Cardiac muscle cell (in vitro differentiated cells and primary cell): ENCODE data around the gene CRIM1. TPM values are rescaled to one million over a fixed set of nuclear protein-coding genes. Genes with fewer than 3 reads are reported as not detected.

Experiments used
- DNase-seq, 2 donors: peaks; one replicate each; pipeline versions ENCODE4 v3.0.0 to v3.0.0-alpha.2; 2010 to 2017; ENCODE audit warnings: low read depth in 1 of 2, low spot score in 1 of 2
- H3K27ac ChIP-seq: fragments of 200-600 bp; sonication (generic); 2 replicates; pipeline ENCODE4 v1.5.1; 2016
- H3K27me3 ChIP-seq: fragments of 200-600 bp; sonication (generic); 2 replicates; pipeline ENCODE4 v1.6.0; 2016; ENCODE audit warnings: control low read depth
- H3K36me3 ChIP-seq: fragments of 200-600 bp; sonication (generic); 2 replicates; pipeline ENCODE4 v1.5.1; 2016; ENCODE audit warnings: control low read depth
- H3K4me1 ChIP-seq: fragments of 200-600 bp; sonication (generic); 2 replicates; pipeline ENCODE4 v1.8.1; 2017; ENCODE audit warnings: low read depth, mild to moderate bottlenecking, mixed run types
- H3K4me3 ChIP-seq: fragments of 200-600 bp; sonication (generic); 2 replicates; pipeline ENCODE4 v1.5.1; 2016; ENCODE audit warnings: mild to moderate bottlenecking
- H3K9me3 ChIP-seq: fragments of 200-600 bp; sonication (generic); 2 replicates; pipeline ENCODE4 v1.5.1; 2017; ENCODE audit warnings: low read depth, mild to moderate bottlenecking, control low read depth
- polyA plus RNA-seq: library from polyadenylated mRNA; unstranded; fragments of >200 nt; fragmentation: Nextera tagmentation; extraction: Ambion mirVana; gene quantifications from 2 replicates; pipeline ENCODE4 v1.2.1, GENCODE V29; 2016
- total RNA-seq: library from RNA; depleted of rRNA; stranded (reverse); fragments of >200 nt; gene quantifications from 2 replicates; pipeline ENCODE4 v1.2.3, GENCODE V29; 2016
- TF ChIP-seq, protein P1 (sequence below): IDR thresholded peaks from 2 replicates; pipeline ENCODE4 v1.5.1; 2012; ENCODE audit warnings: low read depth, mild to moderate bottlenecking, low read length

Gene CRIM1
- total and polyA plus RNA-seq, 2 experiments from 2014 or later: 2.4 to 5.4 TPM

DNA sequence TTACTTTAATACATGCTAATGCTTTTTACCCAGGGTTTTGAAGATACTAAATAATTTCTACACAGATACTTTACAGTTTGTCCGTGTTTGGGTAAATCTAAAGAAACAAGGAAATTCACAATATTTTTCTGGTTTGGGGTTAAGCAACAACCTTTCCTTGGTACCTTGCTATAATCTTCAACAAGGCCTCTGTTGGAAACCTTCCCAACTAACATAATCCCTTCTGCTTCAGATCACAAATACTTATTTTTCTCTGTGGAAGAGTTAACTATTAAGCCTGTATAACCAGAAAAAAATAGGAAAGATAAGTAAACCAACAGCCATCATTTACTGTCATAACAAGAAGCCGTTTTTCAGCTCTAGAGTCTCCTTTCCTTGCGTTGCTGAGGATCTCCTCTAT, 227.4 kb downstream of the CRIM1 start:
- Histone ChIP-seq H3K4me1 (no peaks in the 10 kb centered on the region), H3K9me3 (no peaks in the 10 kb centered on the region), H3K36me3 (peaks cover 21% of the 10 kb centered on the region), H3K27ac (no peak overlapping the region), H3K27me3 (no peaks in the 10 kb centered on the region), H3K4me3 (no peak overlapping the region)
- TF ChIP-seq, protein P1, sequence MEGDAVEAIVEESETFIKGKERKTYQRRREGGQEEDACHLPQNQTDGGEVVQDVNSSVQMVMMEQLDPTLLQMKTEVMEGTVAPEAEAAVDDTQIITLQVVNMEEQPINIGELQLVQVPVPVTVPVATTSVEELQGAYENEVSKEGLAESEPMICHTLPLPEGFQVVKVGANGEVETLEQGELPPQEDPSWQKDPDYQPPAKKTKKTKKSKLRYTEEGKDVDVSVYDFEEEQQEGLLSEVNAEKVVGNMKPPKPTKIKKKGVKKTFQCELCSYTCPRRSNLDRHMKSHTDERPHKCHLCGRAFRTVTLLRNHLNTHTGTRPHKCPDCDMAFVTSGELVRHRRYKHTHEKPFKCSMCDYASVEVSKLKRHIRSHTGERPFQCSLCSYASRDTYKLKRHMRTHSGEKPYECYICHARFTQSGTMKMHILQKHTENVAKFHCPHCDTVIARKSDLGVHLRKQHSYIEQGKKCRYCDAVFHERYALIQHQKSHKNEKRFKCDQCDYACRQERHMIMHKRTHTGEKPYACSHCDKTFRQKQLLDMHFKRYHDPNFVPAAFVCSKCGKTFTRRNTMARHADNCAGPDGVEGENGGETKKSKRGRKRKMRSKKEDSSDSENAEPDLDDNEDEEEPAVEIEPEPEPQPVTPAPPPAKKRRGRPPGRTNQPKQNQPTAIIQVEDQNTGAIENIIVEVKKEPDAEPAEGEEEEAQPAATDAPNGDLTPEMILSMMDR: no peak
- DNase-seq: no peak

DNA sequence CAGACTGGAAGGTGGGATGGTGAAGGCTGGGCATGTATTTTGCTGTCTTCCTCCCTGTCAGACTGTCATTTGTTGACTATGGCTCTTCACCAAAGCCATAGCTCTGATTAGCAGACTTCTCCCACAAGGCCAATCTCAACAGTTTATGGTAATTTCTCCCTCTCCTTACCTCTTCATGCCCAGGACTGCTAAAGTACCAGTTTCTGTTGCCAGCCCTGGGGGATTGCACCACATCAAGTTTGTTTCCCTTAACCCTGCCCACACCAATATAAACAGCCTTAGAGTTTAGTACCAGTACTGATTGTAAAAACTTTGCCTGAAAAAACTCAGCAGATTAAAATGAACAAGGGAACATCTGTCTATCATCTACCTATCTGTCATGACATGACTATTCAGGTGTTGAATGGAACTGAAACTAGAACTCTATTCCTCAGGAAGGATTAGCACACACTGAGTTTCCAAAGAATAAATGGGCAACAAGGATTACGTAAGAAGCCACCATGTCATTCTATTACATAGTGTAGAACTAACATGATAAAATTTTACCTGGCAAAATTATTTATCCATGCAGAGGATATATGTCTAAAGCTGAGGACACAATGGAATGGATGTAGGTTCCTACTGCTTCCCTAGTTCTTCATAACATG, 228.7 kb downstream of the CRIM1 start:
- peaks cover 4% of the 10 kb centered on the region for H3K4me1 ChIP-seq
- no peak overlapping the region for H3K27ac ChIP-seq
- no peak overlapping the region for H3K4me3 ChIP-seq
- peaks cover 11% of the 10 kb centered on the region for H3K36me3 ChIP-seq
- no peaks in the 10 kb centered on the region for H3K9me3 ChIP-seq
- no peak for DNase-seq
- TF ChIP-seq, protein P1: no peak
- H3K27me3 ChIP-seq: no peaks in the 10 kb centered on the region

DNA sequence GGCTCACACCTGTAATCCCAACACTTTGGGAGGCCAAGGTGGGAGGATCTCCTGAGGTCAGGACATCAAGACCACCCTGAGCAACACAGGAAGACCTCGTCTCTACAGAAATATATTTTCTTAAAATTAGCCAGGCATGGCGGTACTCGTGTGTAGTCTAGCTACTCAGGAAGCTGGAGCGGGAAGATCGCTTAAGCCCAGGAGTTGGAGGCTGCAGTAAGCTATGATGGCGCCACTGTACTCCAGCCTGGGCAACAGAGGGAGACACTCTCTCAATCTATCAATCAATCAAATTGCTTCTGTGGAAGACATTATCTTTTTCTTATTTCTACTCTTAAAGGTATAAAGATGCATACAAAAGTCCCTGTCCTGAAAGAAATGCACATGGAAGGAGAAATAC, 231.1 kb downstream of the CRIM1 start:
- TF ChIP-seq, protein P1: no peak
- Histone ChIP-seq H3K36me3 (peaks cover under 1% of the 10 kb centered on the region), H3K4me3 (no peak overlapping the region), H3K4me1 (peaks cover 8% of the 10 kb centered on the region), H3K27ac (no peak overlapping the region), H3K9me3 (no peaks in the 10 kb centered on the region), H3K27me3 (no peaks in the 10 kb centered on the region)
- DNase-seq: no peak

DNA sequence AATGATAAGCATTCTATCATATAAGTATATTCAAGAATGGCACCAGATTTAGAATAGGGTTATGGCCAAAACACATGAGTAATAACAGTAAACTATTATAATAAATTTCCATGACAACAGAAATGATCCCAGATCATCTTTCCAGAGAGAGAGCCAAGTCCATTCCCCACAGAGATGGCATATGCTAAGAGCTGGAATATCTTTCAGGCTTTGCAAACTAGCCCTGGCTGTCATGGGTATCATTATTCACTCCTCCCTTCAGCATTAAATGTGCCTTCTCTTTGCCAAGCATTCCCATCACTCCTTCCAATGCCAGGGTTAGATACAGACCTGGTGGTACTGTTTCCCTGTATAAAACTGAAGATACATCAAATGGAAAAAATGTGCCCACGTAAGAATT, 231.5 kb downstream of the CRIM1 start:
- Histone ChIP-seq H3K27ac (no peak overlapping the region), H3K27me3 (no peaks in the 10 kb centered on the region), H3K9me3 (no peaks in the 10 kb centered on the region), H3K4me3 (no peak overlapping the region), H3K36me3 (no peaks in the 10 kb centered on the region), H3K4me1 (peaks cover 8% of the 10 kb centered on the region)
- DNase-seq: no peak
- TF ChIP-seq, protein P1: no peak

DNA sequence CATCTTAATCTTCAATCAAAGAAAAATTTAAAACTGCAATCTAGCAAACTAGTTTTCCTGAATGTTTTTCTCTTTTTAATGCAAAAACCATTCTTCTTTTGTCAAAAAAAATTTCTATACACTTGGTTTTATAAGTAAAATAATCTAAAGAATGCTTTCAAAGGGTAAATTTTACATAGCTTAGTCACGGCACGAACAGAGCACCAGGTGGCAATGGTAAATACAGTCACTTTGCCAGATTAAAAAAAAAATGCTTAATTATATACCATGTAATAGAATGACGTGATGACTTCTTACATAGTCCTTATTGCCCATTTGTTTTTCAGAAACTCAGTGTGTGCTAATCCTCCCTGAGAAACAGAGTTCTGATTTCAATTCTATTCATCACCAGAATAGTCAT, 232.0 kb downstream of the CRIM1 start:
- TF ChIP-seq, protein P1: no peak
- DNase-seq: no peak
- peaks cover 8% of the 10 kb centered on the region for H3K4me1 ChIP-seq
- H3K36me3 ChIP-seq: no peaks in the 10 kb centered on the region
- no peak overlapping the region for H3K27ac ChIP-seq
- H3K4me3 ChIP-seq: no peak overlapping the region
- H3K27me3 ChIP-seq: no peaks in the 10 kb centered on the region
- H3K9me3 ChIP-seq: no peaks in the 10 kb centered on the region
